Measurements from ENCODE around the gene SCO2.

DNA sequence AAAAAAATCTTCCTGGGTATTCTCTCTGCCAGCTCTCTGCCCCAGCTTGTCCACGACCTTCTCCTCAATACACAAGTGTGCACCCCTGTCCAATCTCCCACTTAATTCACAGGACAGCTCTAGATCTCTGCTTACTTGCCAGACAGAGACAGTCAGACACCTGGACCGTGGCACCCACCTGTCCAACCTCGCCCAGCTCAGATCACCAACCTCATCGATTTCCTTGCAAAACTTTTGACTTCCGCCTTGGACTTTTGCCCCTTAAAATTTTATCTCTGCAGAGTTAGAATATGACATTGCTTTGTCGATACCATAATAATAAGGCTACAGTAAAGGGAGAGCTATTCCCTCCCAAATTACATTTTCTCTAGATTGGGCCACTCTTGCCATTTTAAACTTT lies 28.3 kb downstream of the SCO2 start:
- TF ChIP-seq CTCF (IDR thresholded peaks at IDR 0.05) = no peak
- no peak for TF ChIP-seq POLR2A (IDR thresholded peaks at IDR 0.05)

Measured in Peyer's patch (tissue), 4 donors.